GM18517 (cell line): ENCODE data around the gene PHKG2.

Experiments used
- ATAC-seq: cut with Tn5 transposase; IDR thresholded peaks from one replicate; pipeline ENCODE4 v1.9.1; 2021; ENCODE audit warnings: mild to moderate bottlenecking, moderate library complexity; ENCODE audit not compliant: unreplicated experiment

PHKG2 gene

GRCh38 chr16:30773826-30774225 lies 25.6 kb downstream of the PHKG2 start:
- no peak for ATAC-seq

DNA sequence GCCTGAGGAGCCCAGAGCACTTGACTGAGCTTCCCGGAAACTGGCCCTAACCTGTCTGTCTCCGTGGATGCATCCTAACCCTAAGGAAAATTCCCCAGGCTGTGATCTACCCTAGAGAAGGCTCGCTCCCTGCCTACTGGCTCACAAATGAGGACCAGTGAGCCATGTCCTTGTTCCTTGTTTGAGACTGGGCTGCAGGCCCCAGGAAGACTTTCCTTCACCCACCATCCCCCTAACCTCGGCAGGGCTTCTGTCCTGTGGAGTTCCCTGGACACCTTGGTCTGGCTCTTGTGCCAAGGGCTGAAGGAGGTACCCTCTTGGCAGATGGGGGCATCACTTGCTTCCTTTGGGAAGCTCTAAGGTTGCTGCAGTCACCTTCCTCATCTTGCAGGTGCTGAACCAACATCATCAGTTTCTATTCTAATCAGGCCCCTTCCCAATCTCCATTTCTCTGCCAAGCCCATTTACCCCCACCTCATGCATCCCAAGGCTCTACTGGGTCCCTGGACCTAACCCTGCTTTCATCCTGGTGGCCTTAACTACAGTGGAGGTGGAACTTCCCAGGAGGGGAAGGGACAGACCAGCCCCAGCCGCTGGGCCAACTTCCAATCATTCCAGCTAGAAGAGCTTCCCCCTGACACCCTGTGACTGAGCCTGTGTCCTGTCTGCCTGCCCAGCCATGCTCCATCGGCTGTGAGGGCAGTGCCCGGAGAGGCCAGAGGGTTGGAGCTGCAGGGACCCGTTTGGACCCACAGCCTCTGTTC lies 26.3 kb downstream of the PHKG2 start:
- no peak for ATAC-seq

DNA sequence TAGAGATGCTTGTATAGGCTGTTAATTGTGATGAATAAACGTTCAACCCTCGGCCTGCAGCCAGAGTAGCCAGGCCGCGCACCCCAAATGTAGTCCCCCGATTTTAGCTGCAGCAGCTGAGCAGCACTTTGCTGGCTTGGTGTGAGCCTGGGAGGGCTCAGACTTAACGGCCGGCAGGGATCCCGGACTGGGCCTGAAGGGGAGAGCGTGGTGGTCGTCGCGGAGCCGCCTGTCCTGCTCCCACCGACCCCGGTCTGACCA lies 26.8 kb downstream of the PHKG2 start:
- no peak for ATAC-seq

GRCh38 chr16:30775392-30776188 lies 27.4 kb downstream of the PHKG2 start:
- no peak for ATAC-seq

DNA sequence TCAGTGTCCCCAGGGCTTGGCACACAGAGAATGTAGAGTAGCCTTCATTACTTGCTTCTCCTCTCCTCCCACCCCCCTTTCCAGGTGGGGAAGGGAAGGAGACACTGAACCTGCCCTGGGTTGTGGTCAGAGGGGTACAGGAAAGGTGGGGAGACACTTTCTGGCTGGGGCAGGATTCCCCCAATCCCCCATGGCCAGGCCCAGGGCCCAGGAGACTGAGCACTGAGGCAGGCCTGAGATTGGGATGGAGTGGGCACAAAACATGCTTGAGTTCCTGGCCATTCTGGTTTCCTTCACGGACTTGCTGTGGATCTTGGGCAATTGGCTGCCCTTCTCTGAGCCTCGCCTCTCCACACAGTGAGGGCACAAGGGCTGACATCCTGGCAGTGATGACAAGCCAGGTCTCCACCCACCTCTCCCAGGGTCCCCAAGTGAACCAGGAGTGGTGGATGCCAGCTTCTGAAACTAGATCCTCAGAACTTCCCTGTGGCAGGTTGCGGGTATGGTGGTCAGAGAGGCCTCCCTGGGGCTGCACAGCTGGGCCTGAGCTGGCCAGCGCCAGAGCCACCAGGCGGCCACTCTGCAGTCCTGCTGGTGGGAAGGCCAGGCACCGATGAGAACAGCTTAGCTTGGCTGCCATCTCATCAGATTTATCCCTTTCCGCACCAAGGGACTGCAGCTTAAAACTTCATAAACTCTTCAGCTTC lies 29.5 kb downstream of the PHKG2 start:
- no peak for ATAC-seq

- no peak for ATAC-seq
Measured at GRCh38 chr16:30778549-30779244, 30.5 kb downstream of the PHKG2 start.

DNA sequence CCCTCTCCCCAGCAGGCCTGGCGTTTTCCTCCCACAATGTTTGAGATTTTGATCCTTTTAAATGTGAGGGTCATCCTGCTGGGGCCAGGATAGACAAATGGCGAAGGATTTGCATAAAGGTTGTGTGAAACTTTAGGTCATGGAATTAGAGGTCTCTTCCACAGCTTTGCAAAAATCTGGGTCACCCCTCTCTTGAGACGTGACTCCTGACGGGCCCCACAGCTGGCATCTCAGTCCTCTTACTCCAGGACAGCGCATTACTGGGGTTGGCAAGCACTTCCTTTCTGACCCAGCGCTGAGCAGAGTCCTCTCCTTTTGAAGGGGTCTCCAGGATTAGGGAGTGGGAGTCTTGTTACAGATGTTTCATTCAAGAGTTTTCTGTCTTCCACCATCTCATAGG lies 31.4 kb downstream of the PHKG2 start:
- ATAC-seq: no peak

GRCh38 chr16:30780021-30780420 lies 31.8 kb downstream of the PHKG2 start:
- ATAC-seq: no peak

- ATAC-seq: no peak
Measured at GRCh38 chr16:30780549-30780948, 32.3 kb downstream of the PHKG2 start.

DNA sequence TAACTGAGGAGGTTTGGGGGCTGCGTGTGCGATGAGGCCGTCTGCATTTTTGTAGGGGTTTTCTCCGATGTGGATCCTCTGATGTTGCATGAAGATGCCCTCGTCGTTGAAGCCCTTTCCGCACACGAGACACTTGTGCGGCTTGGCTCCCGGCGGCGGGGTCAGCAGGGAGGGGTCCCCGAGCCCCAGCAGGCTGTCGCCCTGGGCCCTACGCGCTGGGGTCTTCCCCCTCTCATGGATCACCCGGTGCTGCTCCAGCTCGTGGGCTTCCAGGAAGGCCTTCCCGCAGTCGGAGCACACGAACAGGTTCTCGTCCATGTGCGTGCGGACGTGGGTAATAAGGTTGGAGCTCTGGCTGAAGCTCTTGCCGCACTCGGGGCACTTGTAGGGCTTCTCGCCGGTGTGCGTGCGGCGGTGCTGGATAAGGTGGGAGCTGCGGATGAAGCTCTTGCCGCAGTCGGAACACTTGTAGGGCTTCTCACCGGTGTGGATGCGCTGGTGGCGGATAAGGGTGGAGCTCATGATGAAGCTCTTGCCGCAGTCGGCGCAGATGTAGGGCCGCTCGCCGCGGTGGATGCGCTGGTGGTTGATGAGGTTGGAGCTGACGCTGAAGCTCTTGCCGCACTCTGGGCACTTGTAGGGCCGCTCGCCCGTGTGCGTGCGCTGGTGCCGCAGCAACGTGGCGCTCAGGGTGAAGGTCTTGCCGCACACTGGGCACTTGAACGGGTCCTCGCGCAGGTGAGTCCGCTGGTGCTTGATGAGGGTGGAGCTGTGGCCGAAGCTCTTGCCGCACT lies 34.5 kb downstream of the PHKG2 start:
- ATAC-seq: no peak

GRCh38 chr16:30783280-30784109 lies 35.3 kb downstream of the PHKG2 start:
- no peak for ATAC-seq

DNA sequence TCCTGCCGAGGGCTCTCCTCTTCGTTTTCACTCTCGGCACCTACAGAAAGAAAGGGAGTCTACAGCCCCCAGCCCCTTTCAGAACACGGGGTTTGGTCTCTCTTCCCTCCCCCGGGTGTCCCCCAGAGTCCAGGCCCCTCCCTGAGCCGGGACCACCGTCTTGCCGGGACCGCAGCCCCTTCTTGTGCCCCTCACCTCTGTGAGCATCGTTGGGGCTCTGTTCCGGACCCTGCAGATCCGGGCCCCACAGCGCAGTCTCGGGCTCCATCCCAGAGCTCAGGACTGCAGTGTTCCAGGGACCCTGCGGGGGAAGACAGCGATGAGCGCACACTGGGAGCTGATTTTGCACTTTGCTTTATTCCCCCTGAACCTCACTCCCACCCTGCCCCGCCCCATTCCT lies 36.0 kb downstream of the PHKG2 start:
- no peak for ATAC-seq

- no peak for ATAC-seq
Measured at GRCh38 chr16:30785126-30786106, 37.2 kb downstream of the PHKG2 start.

DNA sequence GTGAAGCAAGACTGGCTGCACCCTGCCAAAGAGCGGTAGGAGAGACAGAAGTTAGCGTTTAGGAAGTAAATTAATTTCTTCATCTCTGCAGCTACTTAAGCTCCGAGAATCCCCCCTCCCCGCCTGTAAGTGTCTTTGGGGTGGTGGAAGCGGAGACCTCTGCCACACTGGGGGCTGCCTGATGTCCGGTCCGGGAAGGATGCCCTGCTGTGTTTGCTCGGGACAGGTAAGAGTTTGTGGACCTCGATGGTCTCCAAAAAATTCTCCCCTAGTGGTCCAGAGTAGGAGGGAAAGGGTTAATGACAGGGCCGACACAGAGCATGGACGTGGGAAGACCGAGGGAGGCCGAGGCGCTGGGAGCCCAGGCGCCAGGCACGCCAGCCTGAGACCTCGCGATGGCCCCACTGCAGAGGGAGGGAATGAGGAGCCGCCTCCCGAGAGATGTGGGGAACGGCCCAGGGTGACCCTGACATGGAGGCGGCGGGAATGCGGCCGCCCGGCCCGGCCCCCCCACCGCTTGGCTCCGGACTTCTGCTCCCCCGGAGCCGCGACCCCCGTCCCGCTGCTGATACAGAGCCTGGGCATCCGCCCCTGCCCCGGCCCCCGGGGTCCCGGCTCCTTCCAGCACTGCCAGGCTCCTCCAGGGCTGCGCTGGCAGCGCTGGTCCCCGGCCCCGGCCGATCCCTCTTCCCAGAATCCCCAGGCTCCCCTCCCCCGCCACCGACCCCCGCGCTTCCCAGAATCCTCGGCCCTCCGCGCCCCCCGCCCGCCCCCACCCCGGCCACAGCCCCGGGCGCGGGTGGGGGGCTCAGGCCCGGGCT lies 38.1 kb downstream of the PHKG2 start:
- ATAC-seq: no peak

DNA sequence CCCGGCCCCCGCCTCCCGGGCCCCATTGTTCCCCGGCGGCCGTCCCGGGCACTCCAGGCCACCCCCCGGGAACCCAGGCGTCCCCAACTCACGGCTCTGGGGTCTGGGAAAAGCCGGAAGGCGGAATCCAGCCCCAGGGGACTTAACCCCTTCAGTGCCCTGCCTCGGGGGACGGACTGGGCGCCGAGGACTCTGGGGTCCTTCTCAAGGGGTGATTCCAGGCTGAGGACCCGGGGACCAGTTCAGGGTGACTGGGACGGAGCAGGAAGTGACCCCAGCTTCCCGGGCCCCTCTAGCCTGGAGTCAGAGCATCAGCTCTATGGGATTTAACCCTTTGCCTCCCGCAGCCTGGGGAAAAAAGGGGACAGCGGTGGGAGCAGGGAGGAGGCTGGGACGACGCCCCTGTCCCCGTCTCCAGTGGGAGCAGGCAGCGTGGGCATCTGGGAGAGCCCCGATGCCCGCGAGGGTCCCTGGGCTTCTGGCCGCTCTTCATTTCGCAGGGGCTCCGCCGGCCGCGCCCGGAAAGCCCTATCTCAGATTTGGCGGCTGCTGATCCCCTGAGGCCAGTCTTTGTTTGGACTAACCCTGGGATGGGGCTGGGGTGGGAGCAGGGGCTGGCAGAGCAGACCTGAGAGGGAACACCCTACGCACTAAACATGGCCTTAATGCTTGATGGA lies 38.8 kb downstream of the PHKG2 start, which contains the start of gene ZNF629:
Gene ZNF629, minus strand, starts transcription at position 270 of the 677 bp plus-strand sequence. CDS start 2,723 bp downstream, outside the sequence.
- no peak for ATAC-seq

- ATAC-seq: no peak
Measured at GRCh38 chr16:30787613-30788378, 39.6 kb downstream of the PHKG2 start.
